Small intestine (tissue), 7 donors: ENCODE data around the gene TYK2. TPM values are rescaled to one million over a fixed set of nuclear protein-coding genes. Genes with fewer than 3 reads are reported as not detected.
A peak's percentile ranks its signal among the peaks of the same experiment; 100 is the strongest.

Experiments used
- DNase-seq, 2 donors: peaks; one replicate each; pipeline versions ENCODE4 v3.0.0 to v3.0.0-alpha.2; 2013
- FAIRE-seq: peaks from 2 replicates; lab custom pipeline; 2012; peaks lifted over from hg19 to GRCh38; lab: Jason Lieb, UNC
- H3K27ac ChIP-seq, 3 donors: one replicate each; pipeline ENCODE4 v1.5.1; 2013; ENCODE audit warnings: low read length in 2 of 3, mild to moderate bottlenecking in 2 of 3, control low read depth in 1 of 3, inconsistent platforms in 1 of 3, low read depth in 1 of 3, moderate library complexity in 1 of 3
- H3K27me3 ChIP-seq, 3 donors: one replicate each; pipeline ENCODE4 v1.6.1; 2013; ENCODE audit warnings: low read length in 3 of 3, inconsistent platforms in 1 of 3; ENCODE audit not compliant: control insufficient read depth in 3 of 3, insufficient read depth in 3 of 3
- H3K36me3 ChIP-seq, 3 donors: one replicate each; pipeline ENCODE4 v1.6.1; 2013; ENCODE audit warnings: low read length in 3 of 3, inconsistent platforms in 1 of 3, low read depth in 1 of 3, mild to moderate bottlenecking in 1 of 3, moderate library complexity in 1 of 3; ENCODE audit not compliant: control insufficient read depth in 3 of 3, insufficient read depth in 2 of 3
- H3K4me1 ChIP-seq, 3 donors: one replicate each; pipeline ENCODE4 v1.6.1; 2013; ENCODE audit warnings: low read length in 2 of 3, inconsistent platforms in 1 of 3, low read depth in 1 of 3, mild to moderate bottlenecking in 1 of 3, moderate library complexity in 1 of 3; ENCODE audit not compliant: control insufficient read depth in 3 of 3, insufficient read depth in 2 of 3
- H3K4me3 ChIP-seq, 3 donors: one replicate each; pipeline ENCODE4 v1.5.1; 2013; ENCODE audit warnings: low read length in 3 of 3, control low read depth in 1 of 3, inconsistent platforms in 1 of 3, low read depth in 1 of 3, mild to moderate bottlenecking in 1 of 3, moderate library complexity in 1 of 3
- H3K9me3 ChIP-seq, 2 donors: one replicate each; pipeline ENCODE4 v1.6.1; 2013; ENCODE audit warnings: low read depth in 1 of 2, low read length in 1 of 2; ENCODE audit not compliant: control insufficient read depth in 2 of 2, insufficient read depth in 1 of 2
- WGBS, 3 donors: extraction: QIAGEN DNeasy Blood & Tissue Kit; methylation state at CpG; one replicate each; pipeline ENCODE4 v1.1.7; 2013; 5-methylcytosine and 5-hydroxymethylcytosine counted together
- polyA plus RNA-seq, 4 donors: library from polyadenylated mRNA; stranded (reverse) in 3 of 4; unstranded in 1 of 4; fragments of 200-250 nt in 3 of 4; fragments of 120-200 nt in 1 of 4; gene quantifications; one replicate each; pipeline versions ENCODE4 v1.2.1 to v1.2.3, GENCODE V29; 2013
- donor health status: healthy with polysubstance abuse.
- donor health status: control.
- donor health status: control.
- donor health status: Bipolar disorder and iron deficiency.
- donor health status: healthy.

TYK2 gene
- polyA plus RNA-seq, 4 donors, result 81.8 to 162 (median 124) TPM

- DNase-seq, result no peak
- Histone ChIP-seq H3K9me3 (no peaks in the 10 kb centered on the region), H3K4me1 (peaks cover 0 to 10% (median 3%) of the 10 kb centered on the region in 3 donors), H3K27me3 (no peaks in the 10 kb centered on the region), H3K36me3 (peaks cover 10 to 56% (median 17%) of the 10 kb centered on the region in 3 donors), H3K4me3 (no peak overlapping the region), H3K27ac (peak overlapping the region in 1 of 3 donors; percentile 44)
- 62 to 70% (median 63%) methylated on average over 19 of the region's 19 CpGs for WGBS, 3 donors
- no peak for FAIRE-seq
Measured at GRCh38 chr19:10316229-10317044, 63.9 kb downstream of the TYK2 start.

GRCh38 chr19:10315335-10316214 lies 64.8 kb downstream of the TYK2 start, which contains the start of gene FDX2:
FDX2 (minus strand) TSS chr19:10316015; CDS start chr19:10315996, 19 bp downstream.
- Histone ChIP-seq H3K27ac (peak within 1 kb of the TSS in 1 of 3 donors; percentile 44), H3K27me3 (no peaks in the 10 kb centered on the region), H3K9me3 (no peaks in the 10 kb centered on the region), H3K4me1 (peaks cover 0 to 4% (median 0%) of the 10 kb centered on the region in 3 donors), H3K36me3 (peaks cover 8 to 53% (median 14%) of the 10 kb centered on the region in 3 donors), H3K4me3 (peak within 1 kb of the TSS; percentile 66 to 86 (median 68))
- DNase-seq, result peak; percentile 90 to 93
- FAIRE-seq, result no peak
- 1% methylated on average over 44 to 55 of the region's 55 CpGs for WGBS, 3 donors

- Histone ChIP-seq H3K27me3 (no peaks in the 10 kb centered on the region), H3K9me3 (no peaks in the 10 kb centered on the region), H3K4me1 (no peaks in the 10 kb centered on the region), H3K27ac (no peak within 1 kb of the TSS), H3K4me3 (no peak within 1 kb of the TSS), H3K36me3 (peaks cover 0 to 40% (median 0%) of the 10 kb centered on the region in 3 donors)
- no peak for FAIRE-seq
- WGBS, 3 donors, result 93 to 96% (median 94%) methylated on average over 23 to 24 of the region's 24 CpGs
- no peak for DNase-seq
Measured at GRCh38 chr19:10309423-10309822, 70.9 kb downstream of the TYK2 start, which contains the start of gene ZGLP1. ZGLP1 (minus strand) TSS chr19:10309815.

- FAIRE-seq, result no peak
- Histone ChIP-seq H3K36me3 (peaks cover 0 to 40% (median 0%) of the 10 kb centered on the region in 3 donors), H3K4me1 (no peaks in the 10 kb centered on the region), H3K9me3 (no peaks in the 10 kb centered on the region), H3K4me3 (no peak overlapping the region), H3K27ac (no peak overlapping the region), H3K27me3 (no peaks in the 10 kb centered on the region)
- no peak for DNase-seq
- WGBS, 3 donors, result 90% methylated on average over 5 of the region's 5 CpGs
Measured at GRCh38 chr19:10306327-10306726, 74.0 kb downstream of the TYK2 start.

GRCh38 chr19:10305139-10305806 lies 75.1 kb downstream of the TYK2 start:
- no peak for FAIRE-seq
- Histone ChIP-seq H3K4me1 (no peaks in the 10 kb centered on the region), H3K27me3 (peaks cover 0 to 3% (median 0%) of the 10 kb centered on the region in 3 donors), H3K27ac (no peak overlapping the region), H3K36me3 (peaks cover 0 to 32% (median 0%) of the 10 kb centered on the region in 3 donors), H3K4me3 (no peak overlapping the region), H3K9me3 (no peaks in the 10 kb centered on the region)
- no peak for DNase-seq
- WGBS, 3 donors, result 76 to 82% (median 81%) methylated on average over 17 of the region's 17 CpGs

Other genes starting within 250 kb of the TYK2 start
- gene DNMT1, start 185.6 kb downstream of the TYK2 start, polyA plus RNA-seq, result 10 to 100 TPM in 3 of 4 donors, 1 to 10 TPM in 1; 10.0 to 44.8 (median 22.9) TPM
- gene S1PR2, start 149.2 kb downstream of the TYK2 start, polyA plus RNA-seq, result 1 to 10 TPM in 2 of 4 donors, under 1 TPM in 1, not detected in 1; 0.81 to 4.3 (median 3.2) TPM
- gene MRPL4, start 128.4 kb downstream of the TYK2 start, polyA plus RNA-seq, result 10 to 100 TPM; 35.0 to 85.8 (median 48.0) TPM
- gene ICAM1, start 109.5 kb downstream of the TYK2 start, polyA plus RNA-seq, result 10 to 100 TPM in 2 of 4 donors, 1 to 10 TPM in 2; 1.6 to 18.2 (median 11.5) TPM
- 1 to 10 TPM in 1 of 4 donors, under 1 TPM in 2, not detected in 1; 0.54 to 2.1 (median 0.58) TPM for gene ICAM4, start 93.6 kb downstream of the TYK2 start, polyA plus RNA-seq
- under 1 TPM in 3 of 4 donors, not detected in 1; 0.10 to 0.54 (median 0.52) TPM for gene ICAM5, start 90.6 kb downstream of the TYK2 start, polyA plus RNA-seq
- gene ZGLP1, start 70.8 kb downstream of the TYK2 start, polyA plus RNA-seq, result 1 to 10 TPM; 5.8 to 9.5 (median 7.7) TPM
- 10 to 100 TPM; 15.1 to 22.9 (median 18.0) TPM for gene FDX2, start 64.6 kb downstream of the TYK2 start, polyA plus RNA-seq
- 10 to 100 TPM; 14.1 to 50.0 (median 21.1) TPM for gene RAVER1, start 47.0 kb downstream of the TYK2 start, polyA plus RNA-seq
- gene ICAM3, start 40.9 kb downstream of the TYK2 start, polyA plus RNA-seq, result 10 to 100 TPM in 3 of 4 donors, 1 to 10 TPM in 1; 8.3 to 23.8 (median 16.0) TPM
- 100 to 1,000 TPM; 128 to 202 (median 147) TPM for gene CDC37, start 23.0 kb upstream of the TYK2 start, polyA plus RNA-seq
- gene PDE4A, start 40.0 kb upstream of the TYK2 start, polyA plus RNA-seq, result 1 to 10 TPM in 3 of 4 donors, under 1 TPM in 1; 0.67 to 3.5 (median 2.0) TPM
- gene KEAP1, start 122.8 kb upstream of the TYK2 start, polyA plus RNA-seq, result 10 to 100 TPM; 35.1 to 73.8 (median 56.4) TPM
- under 1 TPM in 2 of 4 donors, not detected in 2; 0.09 to 0.89 TPM for gene S1PR5, start 136.9 kb upstream of the TYK2 start, polyA plus RNA-seq
- gene ATG4D, start 163.3 kb upstream of the TYK2 start, polyA plus RNA-seq, result 100 to 1,000 TPM in 2 of 4 donors, 10 to 100 TPM in 2; 24.0 to 181 (median 105) TPM
- gene KRI1, start 185.4 kb upstream of the TYK2 start, polyA plus RNA-seq, result 10 to 100 TPM; 14.8 to 21.2 (median 18.1) TPM
- 10 to 100 TPM in 3 of 4 donors, 1 to 10 TPM in 1; 4.4 to 19.0 (median 14.2) TPM for gene CDKN2D, start 188.4 kb upstream of the TYK2 start, polyA plus RNA-seq
- 100 to 1,000 TPM in 2 of 4 donors, 10 to 100 TPM in 2; 85.5 to 238 (median 99.7) TPM for gene AP1M2, start 206.7 kb upstream of the TYK2 start, polyA plus RNA-seq
- gene SLC44A2, start 245.0 kb upstream of the TYK2 start, polyA plus RNA-seq, result 10 to 100 TPM in 3 of 4 donors, 1 to 10 TPM in 1; 5.7 to 41.6 (median 19.0) TPM